Fibroblast of mammary gland (primary cell): Measurements from ENCODE around the gene LRRN2.

Experiments used
- DNase-seq: peaks from one replicate; pipeline ENCODE4 v3.0.0-alpha.2; 2010; ENCODE audit warnings: low read depth
- H3K4me3 ChIP-seq: 2 replicates; pipeline ENCODE4 v1.5.1; 2011; ENCODE audit warnings: low read depth, mild to moderate bottlenecking, low read length, moderate library complexity; ENCODE audit not compliant: control insufficient read depth
- CTCF ChIP-seq: conservative IDR thresholded peaks from 2 replicates; pipeline ENCODE4 v1.5.1; 2011; ENCODE audit warnings: low read depth, low read length, inconsistent platforms; ENCODE audit not compliant: control insufficient read depth, insufficient read depth

LRRN2 gene

DNA sequence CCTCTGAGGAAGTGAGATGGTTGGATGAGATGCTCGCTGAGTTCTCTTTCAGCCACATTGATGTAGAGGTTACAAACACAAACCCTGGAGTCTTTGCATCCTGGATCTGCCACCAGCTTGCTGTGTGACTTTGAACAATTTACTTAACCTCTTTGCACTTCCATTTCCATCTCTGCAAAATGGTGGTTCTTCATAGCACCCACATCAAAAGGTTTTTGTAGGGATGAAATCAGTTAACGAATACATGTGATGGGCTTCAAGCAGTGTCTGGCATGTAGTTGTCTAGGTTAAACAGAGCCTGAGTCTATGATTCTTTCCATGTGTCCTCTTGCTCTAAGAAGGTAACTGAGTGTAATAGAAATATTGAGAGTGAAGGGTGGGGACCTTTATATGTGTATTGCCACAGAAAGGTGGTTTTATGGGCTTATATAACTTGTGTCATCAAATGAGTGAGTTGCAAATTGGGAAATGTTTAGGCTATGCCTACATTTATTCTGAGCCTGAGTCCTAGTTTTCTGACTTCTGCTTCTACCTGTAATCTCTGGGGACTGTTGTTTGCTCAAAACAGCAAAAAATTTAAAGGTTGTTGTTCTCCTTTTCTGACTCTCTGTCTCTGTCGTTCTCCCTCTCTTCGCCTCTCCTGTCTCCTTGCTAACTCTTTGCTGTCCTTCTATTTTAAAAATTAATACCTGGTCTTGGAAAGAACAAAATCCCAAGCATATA is 27.3 kb upstream of the LRRN2 start:
- TF ChIP-seq CTCF = no peak
- H3K4me3 ChIP-seq = no peak overlapping the region
- no peak for DNase-seq

GRCh38 chr1:204711947-204712701 is 26.6 kb upstream of the LRRN2 start:
- no peak for DNase-seq
- no peak for TF ChIP-seq CTCF

DNA sequence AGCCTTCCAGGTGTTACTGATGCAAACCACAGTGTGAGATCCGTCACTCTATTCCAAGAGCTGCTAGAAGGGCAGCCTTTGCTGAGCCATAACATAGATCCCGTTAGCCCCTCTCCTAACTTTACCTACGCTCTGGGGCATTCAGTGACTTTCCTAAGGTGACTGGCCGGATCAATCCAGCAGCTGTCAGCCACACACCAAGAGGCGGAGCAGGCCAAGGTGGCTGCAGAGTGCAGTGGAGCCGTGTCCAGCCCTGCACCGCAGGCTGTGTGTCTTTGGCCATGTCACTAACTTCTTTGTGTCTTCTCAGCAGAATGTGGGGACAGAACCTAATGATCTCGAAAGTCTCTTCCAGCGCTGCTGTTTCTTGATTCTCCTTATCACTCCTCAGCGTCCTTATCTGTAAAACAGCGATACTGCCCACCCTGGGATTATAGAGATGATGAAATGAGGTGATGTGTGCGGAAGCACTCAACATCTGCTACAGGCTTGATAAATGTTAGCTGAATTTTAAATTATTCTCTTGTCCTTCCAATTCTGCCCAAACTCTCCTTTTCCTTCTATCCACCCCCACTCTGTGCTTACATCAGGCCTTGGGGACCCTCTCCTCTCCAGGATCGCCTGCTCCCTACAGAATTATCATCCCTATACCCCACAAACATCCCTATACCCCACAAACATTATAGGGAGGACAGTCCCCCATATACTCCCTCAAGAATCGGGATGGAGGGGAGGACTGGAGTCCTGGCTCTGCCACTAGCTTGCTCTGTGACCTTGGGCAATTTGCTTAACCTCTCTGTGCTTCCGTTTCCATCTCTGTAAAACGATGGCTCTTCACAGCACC is 25.8 kb upstream of the LRRN2 start:
- H3K4me3 ChIP-seq = no peak overlapping the region
- DNase-seq = no peak
- TF ChIP-seq CTCF = no peak

More at GRCh38 chr1:204711947-204712701, 26.6 kb upstream of the LRRN2 start:
- no peak overlapping the region for H3K4me3 ChIP-seq

GRCh38 chr1:204709960-204710912 is 24.7 kb upstream of the LRRN2 start:
- H3K4me3 ChIP-seq = no peak overlapping the region
- TF ChIP-seq CTCF = no peak
- no peak for DNase-seq

- H3K4me3 ChIP-seq = no peak overlapping the region
- no peak for DNase-seq
- no peak for TF ChIP-seq CTCF
Observed at GRCh38 chr1:204709021-204709420, 23.5 kb upstream of the LRRN2 start.
